ENCODE measurements around the gene TARS3. TPM values are rescaled to one million over a fixed set of nuclear protein-coding genes. Genes with fewer than 3 reads are reported as not detected.
A peak's percentile ranks its signal among the peaks of the same experiment; 100 is the strongest.
"Not testable (repeated sequence)": the region's sequence is repeated elsewhere in the genome, so short reads cannot be mapped to it uniquely, and the experiment has no call there.

TARS3 gene
- total RNA-seq, 1 donor from 2014 or later: 18.4 TPM

DNA sequence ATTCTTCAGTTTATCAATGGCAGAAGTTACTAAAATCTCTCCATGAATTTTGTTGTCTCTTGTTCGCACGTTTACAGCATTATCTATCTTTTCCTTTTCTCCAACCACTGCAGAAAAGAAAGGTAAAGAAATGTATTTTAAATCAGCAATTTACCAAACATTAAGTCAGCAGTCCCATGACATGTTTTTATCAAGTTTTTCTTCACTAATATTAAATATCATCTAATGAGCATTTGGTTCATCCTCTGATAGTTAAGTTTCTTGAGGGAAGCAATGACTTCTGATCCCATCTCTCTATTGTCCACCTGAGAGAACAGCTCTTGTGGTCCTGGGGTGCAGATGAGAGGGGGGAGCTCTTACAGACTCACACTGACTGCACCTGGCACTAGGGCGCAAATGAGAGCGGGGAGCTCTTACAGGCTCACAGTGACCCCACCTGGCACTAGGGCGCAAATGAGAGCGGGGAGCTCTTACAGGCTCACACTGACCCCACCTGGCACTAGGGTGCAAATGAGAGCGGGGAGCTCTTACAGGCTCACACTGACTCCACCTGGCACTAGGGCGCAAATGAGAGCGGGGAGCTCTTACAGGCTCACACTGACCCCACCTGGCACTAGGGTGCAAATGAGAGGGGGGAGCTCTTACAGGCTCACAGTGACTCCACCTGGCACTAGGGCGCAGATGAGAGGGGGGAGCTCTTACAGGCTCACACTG lies 69.5 kb downstream of the TARS3 start:
- DNase-seq (ENCODE audit: low spot score): not testable (repeated sequence)

DNA sequence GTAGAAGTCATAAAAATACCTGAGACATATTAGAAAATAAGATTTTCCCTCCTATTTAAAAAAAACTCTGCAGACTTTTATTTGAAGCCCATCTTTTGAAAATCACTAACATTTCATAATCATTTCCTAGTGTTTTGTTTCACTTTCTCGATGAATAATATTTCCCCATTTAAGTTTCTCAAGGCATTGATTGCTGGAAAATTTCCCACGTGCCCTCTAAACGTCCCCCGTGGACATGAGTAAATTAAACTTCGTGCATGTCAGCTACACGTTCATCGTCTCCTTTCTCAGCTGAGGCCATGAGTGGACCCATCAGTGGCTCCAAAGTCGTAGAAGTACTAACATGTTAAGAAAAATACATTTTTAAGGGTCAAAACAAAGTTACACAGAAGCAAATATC lies 70.1 kb downstream of the TARS3 start:
- no peak for DNase-seq (ENCODE audit: low spot score)

- DNase-seq (ENCODE audit: low spot score): no peak
Observed at GRCh38 chr15:101652786-101653430, 71.4 kb downstream of the TARS3 start.

GRCh38 chr15:101652098-101652785 lies 72.0 kb downstream of the TARS3 start, which contains the start of gene TM2D3:
TM2D3 (minus strand) TSS chr15:101652381; CDS start chr15:101652361, 20 bp downstream.
- DNase-seq (ENCODE audit: low spot score): peak; percentile 95

DNA sequence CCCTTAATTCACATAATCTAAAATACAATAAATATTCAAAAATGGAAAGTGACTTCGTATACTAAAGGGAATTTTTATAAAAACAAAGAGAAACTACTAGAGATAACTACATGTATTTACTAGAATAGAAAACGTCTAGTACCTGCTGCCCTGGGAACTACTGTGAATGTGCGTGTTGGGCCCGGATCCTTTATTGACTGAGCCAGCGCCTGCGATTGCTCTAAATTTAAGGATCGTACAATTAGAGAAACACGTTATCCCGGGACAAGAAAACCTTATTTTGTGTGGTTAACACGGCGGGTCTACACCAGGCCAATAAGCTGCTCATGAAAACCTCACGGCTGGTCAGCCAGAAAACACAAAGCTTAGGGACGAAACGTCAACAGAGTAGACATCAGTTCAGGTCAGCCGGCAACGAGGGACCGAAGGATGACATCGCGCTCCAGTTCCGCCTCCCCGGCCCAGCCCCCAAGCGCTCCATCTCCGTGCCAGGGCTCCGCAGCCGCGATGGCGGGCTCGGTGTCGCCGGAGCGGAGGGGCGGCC lies 72.6 kb downstream of the TARS3 start:
- no peak for DNase-seq (ENCODE audit: low spot score)

DNA sequence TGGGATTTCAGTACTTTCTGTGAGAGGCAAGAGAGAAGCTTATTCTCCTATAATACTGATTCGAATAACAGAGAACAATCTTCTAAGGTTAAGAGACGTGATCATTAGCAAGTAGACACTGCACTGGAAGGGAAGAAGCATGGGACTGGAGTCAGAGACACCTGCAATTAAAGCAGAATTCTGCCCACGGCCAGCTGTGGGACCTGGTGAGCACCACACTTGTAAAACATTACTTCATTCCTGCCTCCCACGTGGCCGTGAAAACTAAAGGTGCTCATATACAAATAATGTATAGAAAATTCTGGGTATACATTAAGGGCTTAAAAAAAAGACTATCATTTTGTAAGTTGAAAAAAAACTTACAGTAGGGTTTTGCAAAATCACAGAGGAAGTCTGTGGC lies 74.1 kb downstream of the TARS3 start:
- no peak for DNase-seq (ENCODE audit: low spot score)

DNA sequence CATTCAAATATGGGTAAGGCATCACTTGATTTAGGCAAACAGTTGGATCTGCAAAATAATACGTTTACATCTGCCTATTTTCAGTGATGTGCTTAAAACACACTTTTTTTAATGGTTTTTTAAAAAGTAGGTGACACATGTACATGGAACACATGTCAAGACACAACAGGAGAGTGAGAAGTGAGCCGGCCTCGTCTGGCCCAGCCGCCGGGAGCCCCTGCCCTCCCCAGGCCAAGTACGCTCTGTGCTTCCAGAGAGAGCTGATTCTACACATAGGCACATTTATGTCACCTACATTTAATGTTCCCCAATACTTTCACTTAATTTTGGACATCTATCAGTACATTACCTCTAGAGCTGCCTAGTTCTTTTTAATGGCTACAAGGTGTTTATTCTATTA lies 75.9 kb downstream of the TARS3 start:
- DNase-seq (ENCODE audit: low spot score): no peak

GRCh38 chr15:101647251-101647650 lies 77.0 kb downstream of the TARS3 start:
- DNase-seq (ENCODE audit: low spot score): no peak

- no peak for DNase-seq (ENCODE audit: low spot score)
Observed at GRCh38 chr15:101646672-101647071, 77.6 kb downstream of the TARS3 start.

GRCh38 chr15:101642361-101642760 lies 81.9 kb downstream of the TARS3 start:
- no peak for DNase-seq (ENCODE audit: low spot score)

DNA sequence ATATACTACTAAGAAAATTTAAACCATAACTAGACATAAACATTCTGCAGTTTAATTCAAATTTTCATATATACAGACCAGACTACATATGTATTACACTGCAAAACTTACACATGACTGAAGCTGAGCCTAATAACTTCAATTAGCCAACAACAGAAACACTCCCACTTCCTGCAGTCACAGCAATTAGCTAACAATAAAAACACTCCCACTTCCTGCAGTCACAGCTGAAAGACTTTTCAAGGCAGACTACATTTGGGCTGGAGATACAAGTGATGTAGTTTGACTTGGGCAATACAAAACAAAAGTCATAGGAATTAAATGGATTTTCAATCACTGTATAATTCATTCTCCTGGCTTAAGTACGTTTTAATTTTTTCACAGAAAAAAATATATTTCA lies 82.4 kb downstream of the TARS3 start:
- DNase-seq (ENCODE audit: low spot score): no peak

- peak; percentile 76 for DNase-seq (ENCODE audit: low spot score)
Observed at GRCh38 chr15:101641129-101641764, 83.0 kb downstream of the TARS3 start.

DNA sequence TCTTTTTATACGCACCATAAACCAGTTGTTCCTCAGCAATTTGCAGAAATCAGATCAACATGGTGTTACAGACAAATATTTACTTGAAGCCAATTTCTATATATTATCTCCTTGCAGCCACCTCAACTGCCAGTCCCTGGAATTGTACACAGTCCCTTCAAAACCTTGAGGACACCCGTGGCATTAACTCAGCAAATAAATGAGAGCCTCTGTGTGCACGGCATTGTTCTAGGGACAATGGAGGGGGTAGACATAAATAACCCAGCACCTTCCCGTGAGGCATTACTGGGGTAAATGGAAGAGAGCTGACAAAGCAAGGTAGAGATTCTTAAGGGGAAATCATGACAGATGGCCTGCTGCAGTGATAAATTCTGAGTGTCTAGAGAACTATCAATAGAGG lies 84.6 kb downstream of the TARS3 start:
- DNase-seq (ENCODE audit: low spot score): no peak

GRCh38 chr15:101637919-101638318 lies 86.4 kb downstream of the TARS3 start:
- no peak for DNase-seq (ENCODE audit: low spot score)

DNA sequence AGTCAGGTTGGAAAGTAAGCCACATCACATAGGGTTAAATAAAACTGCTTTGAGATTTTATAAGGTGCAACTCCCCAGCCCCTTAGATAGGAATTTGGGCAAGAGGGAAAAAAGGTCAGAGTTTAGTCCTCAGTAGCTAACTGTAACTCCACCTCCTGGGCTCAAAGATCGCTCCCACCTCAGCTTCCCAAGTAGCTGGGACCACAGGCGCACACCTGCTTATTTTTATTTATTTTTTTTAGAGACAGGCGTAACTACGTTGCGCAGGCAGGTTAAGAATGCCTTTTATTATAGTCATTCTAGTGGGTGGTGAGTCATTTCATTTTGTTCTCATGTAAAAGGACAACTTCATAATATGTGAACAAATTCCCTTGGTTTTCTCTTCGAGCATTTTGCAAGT lies 86.8 kb downstream of the TARS3 start:
- no peak for DNase-seq (ENCODE audit: low spot score)

DNA sequence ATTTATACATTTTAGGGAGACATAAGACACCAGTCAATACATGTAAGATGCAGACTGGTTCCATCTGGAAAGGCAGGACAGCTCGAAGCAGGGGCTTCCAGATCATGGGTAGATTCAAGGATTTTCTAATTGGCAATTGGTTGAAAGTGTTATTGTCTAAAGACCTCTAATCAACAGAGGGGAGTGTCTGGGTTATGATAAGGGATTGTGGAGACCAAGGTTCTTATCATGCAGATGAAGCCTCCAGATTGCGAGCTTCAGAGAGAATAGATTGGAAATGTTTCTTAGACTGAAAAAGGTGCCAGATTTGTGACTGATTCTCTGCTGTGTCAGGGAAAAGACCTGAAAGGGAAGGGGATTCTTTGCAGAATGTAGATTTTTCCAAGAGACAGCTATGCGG lies 87.2 kb downstream of the TARS3 start:
- no peak for DNase-seq (ENCODE audit: low spot score)

GRCh38 chr15:101635944-101636727 lies 88.1 kb downstream of the TARS3 start:
- no peak for DNase-seq (ENCODE audit: low spot score)

DNA sequence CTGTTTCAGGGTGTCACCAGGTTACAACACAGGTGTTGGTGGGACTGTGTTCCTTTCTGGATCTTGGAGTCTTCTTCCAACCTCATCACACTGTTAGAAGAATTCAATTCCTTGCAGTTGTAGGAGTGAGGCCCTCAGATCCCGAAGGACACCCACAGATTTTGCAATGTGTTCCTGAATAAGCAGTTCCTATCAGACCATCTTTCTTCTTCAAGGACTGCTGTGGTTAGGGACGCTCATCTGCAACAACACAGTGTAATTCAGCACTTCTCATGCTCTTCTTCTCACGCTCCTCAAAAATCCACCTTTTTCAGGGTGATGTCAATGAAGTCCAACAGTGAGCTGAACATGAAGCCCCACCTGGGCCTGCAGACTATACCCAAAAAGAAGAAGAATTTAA lies 90.9 kb downstream of the TARS3 start:
- no peak for DNase-seq (ENCODE audit: low spot score)

GRCh38 chr15:101626729-101627128 lies 97.5 kb downstream of the TARS3 start:
- DNase-seq (ENCODE audit: low spot score): not testable (repeated sequence)

DNA sequence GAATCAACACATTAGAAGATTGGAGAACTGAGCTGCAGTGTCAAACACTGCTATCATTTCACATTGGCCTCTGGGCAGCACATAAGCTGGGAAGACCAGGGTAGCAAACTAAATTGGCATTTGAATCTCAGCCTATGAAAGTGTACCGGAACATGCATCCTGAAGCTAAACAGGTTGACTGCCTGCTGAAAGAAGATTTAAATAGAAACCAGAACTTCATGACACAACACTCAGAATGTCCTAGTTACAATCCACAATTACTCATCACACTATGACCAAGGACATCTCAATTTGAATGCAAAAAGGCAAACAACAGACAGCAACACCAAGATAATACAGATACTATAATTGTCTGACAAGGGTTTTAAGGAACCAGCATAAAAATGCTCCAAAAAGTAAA lies 98.3 kb downstream of the TARS3 start:
- no peak for DNase-seq (ENCODE audit: low spot score)

GRCh38 chr15:101625184-101625583 lies 99.1 kb downstream of the TARS3 start:
- DNase-seq (ENCODE audit: low spot score): no peak
